ENCODE data around the gene CAPN10. TPM values are rescaled to one million over a fixed set of nuclear protein-coding genes. Genes with fewer than 3 reads are reported as not detected.
A peak's percentile ranks its signal among the peaks of the same experiment; 100 is the strongest.

The CAPN10 gene
- total RNA-seq, 2 experiments from 2014 or later: 52.3 to 53.1 TPM

GRCh38 chr2:240579771-240580614, 6.5 kb upstream of the CAPN10 start:
- H3K9me3 Mint-ChIP-seq: no peaks in the 10 kb centered on the region
- DNase-seq: peak; percentile 88
- ChIA-PET CTCF (interaction anchor here (1.0 to 2.6 kb wide), 10 partner anchors 8 to 76 kb away, joined by 3 to 57 read pairs (median 10); partner anchors contain the start of genes DUSP28 and RNPEPL1), POLR2A (interaction anchor here (0.8 to 2.2 kb wide), 6 partner anchors 11 to 66 kb away, joined by 4 to 65 read pairs (median 12); partner anchors contain the start of gene DUSP28)
- H3K27me3 Mint-ChIP-seq: no peaks in the 10 kb centered on the region
- no peak overlapping the region for H3K4me3 Mint-ChIP-seq
- peaks cover 51% of the 10 kb centered on the region for H3K4me1 Mint-ChIP-seq
- peaks cover 37% of the 10 kb centered on the region for H3K36me3 Mint-ChIP-seq (ENCODE audit: low read depth)
- peak overlapping the region; percentile 79 for H3K27ac Mint-ChIP-seq

GRCh38 chr2:240581811-240582210, 4.7 kb upstream of the CAPN10 start:
- DNase-seq: no peak
- H3K27me3 Mint-ChIP-seq: no peaks in the 10 kb centered on the region
- peaks cover 36% of the 10 kb centered on the region for H3K36me3 Mint-ChIP-seq (ENCODE audit: low read depth)
- H3K9me3 Mint-ChIP-seq: no peaks in the 10 kb centered on the region
- no peak overlapping the region for H3K27ac Mint-ChIP-seq
- CTCF ChIA-PET: interaction anchor here (1.9 kb wide), 1 partner anchor 15 kb away, joined by 11 read pairs; no protein-coding TSS in a partner anchor
- POLR2A ChIA-PET: interaction anchor here (1.8 kb wide), 1 partner anchor 16 kb away, joined by 6 read pairs; no protein-coding TSS in a partner anchor
- peaks cover 61% of the 10 kb centered on the region for H3K4me1 Mint-ChIP-seq
- H3K4me3 Mint-ChIP-seq: no peak overlapping the region

DNA sequence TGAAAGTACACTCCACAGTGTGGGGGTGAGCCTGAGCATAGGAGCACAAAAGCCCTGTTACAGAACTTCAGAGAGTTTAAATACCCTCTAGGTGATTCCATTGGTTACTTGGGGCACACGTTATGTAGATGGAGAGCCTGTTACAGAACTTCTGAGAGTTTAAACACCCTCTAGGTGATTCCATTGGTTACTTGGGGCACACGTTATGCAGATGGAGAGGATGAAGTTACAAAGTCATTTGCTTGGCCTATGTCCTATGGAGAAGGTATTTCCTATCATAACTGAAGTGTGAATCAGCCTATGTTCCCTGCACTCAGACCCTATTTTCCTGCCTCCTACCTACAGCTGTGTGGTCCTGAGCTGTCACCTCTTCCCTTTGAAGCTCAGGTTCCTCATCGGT, 3.8 kb upstream of the CAPN10 start:
- H3K36me3 Mint-ChIP-seq (ENCODE audit: low read depth): peaks cover 35% of the 10 kb centered on the region
- ChIA-PET CTCF (interaction anchor here (1.9 kb wide), 1 partner anchor 16 kb away, joined by 11 read pairs; no protein-coding TSS in a partner anchor), POLR2A (interaction anchor here (0.6 to 1.8 kb wide), 2 partner anchors 14 to 17 kb away, joined by 3 to 6 read pairs; no protein-coding TSS in a partner anchor)
- H3K27me3 Mint-ChIP-seq: no peaks in the 10 kb centered on the region
- DNase-seq: no peak
- peaks cover 67% of the 10 kb centered on the region for H3K4me1 Mint-ChIP-seq
- H3K9me3 Mint-ChIP-seq: no peaks in the 10 kb centered on the region
- H3K27ac Mint-ChIP-seq: no peak overlapping the region
- H3K4me3 Mint-ChIP-seq: no peak overlapping the region

- POLR2A ChIA-PET: interaction anchor here (0.9 to 6.6 kb wide), 3 partner anchors 9 to 22 kb away, joined by 3 to 127 read pairs (median 74); partner anchors contain the start of gene DUSP28
- Mint-ChIP-seq H3K27ac (no peak overlapping the region), H3K36me3 (ENCODE audit: low read depth) (peaks cover 35% of the 10 kb centered on the region), H3K4me1 (peaks cover 70% of the 10 kb centered on the region), H3K4me3 (no peak overlapping the region), H3K9me3 (no peaks in the 10 kb centered on the region), H3K27me3 (no peaks in the 10 kb centered on the region)
- no peak for DNase-seq
- CTCF ChIA-PET: no interaction called here
Observed at GRCh38 chr2:240583774-240584173, 2.8 kb upstream of the CAPN10 start.

- Mint-ChIP-seq H3K9me3 (no peaks in the 10 kb centered on the region), H3K27me3 (no peaks in the 10 kb centered on the region), H3K36me3 (ENCODE audit: low read depth) (peaks cover 34% of the 10 kb centered on the region), H3K27ac (peak overlapping the region; percentile 55), H3K4me3 (peak overlapping the region; percentile 84), H3K4me1 (peaks cover 67% of the 10 kb centered on the region)
- CTCF ChIA-PET: interaction anchor here (5.0 to 7.0 kb wide), 2 partner anchors 19 to 70 kb away, joined by 41 to 98 read pairs; no protein-coding TSS in a partner anchor
- POLR2A ChIA-PET: interaction anchor here (0.9 to 6.6 kb wide), 4 partner anchors 9 to 36 kb away, joined by 3 to 127 read pairs (median 62); partner anchors contain the start of gene DUSP28
- no peak for DNase-seq
Observed at GRCh38 chr2:240584486-240585031, 2.0 kb upstream of the CAPN10 start.

DNA sequence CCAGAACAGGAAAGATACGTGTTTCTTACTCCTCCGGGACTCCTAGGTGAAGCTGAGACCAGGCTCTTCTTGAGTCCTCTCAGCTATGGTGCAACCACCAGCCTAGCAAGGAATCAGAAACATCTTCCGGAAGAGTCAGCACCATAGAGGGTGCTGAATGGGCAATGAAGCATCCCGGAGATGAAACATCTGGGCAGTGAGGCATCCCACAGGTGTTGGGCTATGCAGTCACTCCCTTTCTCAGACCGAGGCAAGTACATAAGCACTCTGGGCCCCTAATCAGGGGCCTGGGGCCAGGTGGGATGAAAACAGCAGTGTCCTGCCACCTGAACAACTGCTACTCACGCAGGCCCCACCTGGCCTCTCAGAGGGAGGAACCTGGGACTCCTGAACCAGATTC, 1.4 kb upstream of the CAPN10 start:
- no peak for DNase-seq
- Mint-ChIP-seq H3K4me3 (peak overlapping the region; percentile 84), H3K36me3 (ENCODE audit: low read depth) (peaks cover 28% of the 10 kb centered on the region), H3K27ac (peak overlapping the region; percentile 55), H3K27me3 (no peaks in the 10 kb centered on the region), H3K4me1 (peaks cover 63% of the 10 kb centered on the region), H3K9me3 (no peaks in the 10 kb centered on the region)
- ChIA-PET CTCF (interaction anchor here (1.6 to 7.0 kb wide), 4 partner anchors 19 to 71 kb away, joined by 5 to 98 read pairs (median 24); no protein-coding TSS in a partner anchor), POLR2A (interaction anchor here (2.0 to 6.6 kb wide), 7 partner anchors 9 to 44 kb away, joined by 5 to 127 read pairs (median 19); partner anchors contain the start of genes DUSP28 and RNPEPL1)

- ChIA-PET CTCF (interaction anchor here (0.6 to 7.0 kb wide), 9 partner anchors 20 to 256 kb away, joined by 3 to 98 read pairs (median 8); partner anchors contain the start of gene DUSP28), POLR2A (interaction anchor here (0.8 to 6.6 kb wide), 14 partner anchors 9 to 1052 kb away, joined by 3 to 127 read pairs (median 8); partner anchors contain the start of genes ATG4B, DUSP28 and RNPEPL1)
- Mint-ChIP-seq H3K9me3 (no peaks in the 10 kb centered on the region), H3K27ac (peak overlapping the region; percentile 75), H3K4me3 (peak overlapping the region; percentile 84), H3K36me3 (ENCODE audit: low read depth) (peaks cover 24% of the 10 kb centered on the region), H3K4me1 (peaks cover 57% of the 10 kb centered on the region), H3K27me3 (no peaks in the 10 kb centered on the region)
- no peak for DNase-seq
Observed at GRCh38 chr2:240585681-240586197, 795 bp upstream of the CAPN10 start.

DNA sequence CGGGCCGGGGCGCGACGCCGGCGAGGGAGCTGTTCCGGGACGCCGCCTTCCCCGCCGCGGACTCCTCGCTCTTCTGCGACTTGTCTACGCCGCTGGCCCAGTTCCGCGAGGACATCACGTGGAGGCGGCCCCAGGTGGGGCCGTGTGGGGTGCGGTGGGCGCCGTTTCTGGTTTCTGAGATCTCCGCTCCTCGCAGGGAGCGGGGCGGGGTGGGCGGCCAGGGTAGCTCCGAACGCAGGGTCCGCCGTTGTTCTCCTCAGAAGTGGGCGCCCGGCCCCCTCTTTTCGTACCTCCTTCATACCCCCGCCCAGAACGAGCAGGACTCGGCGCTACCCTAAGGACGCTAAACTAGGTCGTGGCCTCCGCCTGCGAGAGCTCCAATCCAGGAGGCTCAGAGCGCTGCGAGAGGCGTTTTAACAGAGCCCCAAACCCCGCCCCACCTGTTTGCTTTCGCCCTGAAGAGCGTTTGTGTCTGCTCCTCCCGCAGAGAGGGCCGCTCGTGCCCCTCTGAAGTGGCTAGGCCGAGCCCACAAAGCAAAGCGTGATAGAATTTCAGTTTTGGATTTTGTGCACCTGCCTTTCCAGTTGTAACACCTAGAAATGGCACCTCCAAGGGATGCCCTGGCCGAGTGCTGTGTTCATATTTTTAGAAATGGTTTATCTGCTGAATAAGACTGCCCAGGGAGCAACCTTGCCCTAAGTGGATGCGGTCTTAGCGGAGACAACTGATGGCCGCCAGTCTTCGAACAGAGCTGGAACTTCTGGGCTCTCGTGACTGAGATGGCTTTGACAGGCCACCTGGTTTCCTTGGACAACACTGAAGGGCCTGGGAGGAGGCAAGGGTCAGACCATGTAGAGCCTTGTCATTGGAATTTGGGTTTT, 626 bp downstream of the CAPN10 start:
- Mint-ChIP-seq H3K27me3 (no peaks in the 10 kb centered on the region), H3K9me3 (no peaks in the 10 kb centered on the region), H3K36me3 (ENCODE audit: low read depth) (peaks cover 23% of the 10 kb centered on the region), H3K4me1 (peaks cover 54% of the 10 kb centered on the region), H3K27ac (peak overlapping the region; percentile 89), H3K4me3 (peak overlapping the region; percentile 91)
- ChIA-PET CTCF (interaction anchor here (0.5 to 7.0 kb wide), 16 partner anchors 7 to 253 kb away, joined by 3 to 98 read pairs (median 6); partner anchors contain the start of genes DUSP28 and RNPEPL1), POLR2A (interaction anchor here (0.9 to 6.6 kb wide), 17 partner anchors 11 to 1051 kb away, joined by 3 to 127 read pairs (median 5); partner anchors contain the start of genes ATG4B, DUSP28, RNPEPL1 and STK25)
- peak; percentile 69 for DNase-seq

DNA sequence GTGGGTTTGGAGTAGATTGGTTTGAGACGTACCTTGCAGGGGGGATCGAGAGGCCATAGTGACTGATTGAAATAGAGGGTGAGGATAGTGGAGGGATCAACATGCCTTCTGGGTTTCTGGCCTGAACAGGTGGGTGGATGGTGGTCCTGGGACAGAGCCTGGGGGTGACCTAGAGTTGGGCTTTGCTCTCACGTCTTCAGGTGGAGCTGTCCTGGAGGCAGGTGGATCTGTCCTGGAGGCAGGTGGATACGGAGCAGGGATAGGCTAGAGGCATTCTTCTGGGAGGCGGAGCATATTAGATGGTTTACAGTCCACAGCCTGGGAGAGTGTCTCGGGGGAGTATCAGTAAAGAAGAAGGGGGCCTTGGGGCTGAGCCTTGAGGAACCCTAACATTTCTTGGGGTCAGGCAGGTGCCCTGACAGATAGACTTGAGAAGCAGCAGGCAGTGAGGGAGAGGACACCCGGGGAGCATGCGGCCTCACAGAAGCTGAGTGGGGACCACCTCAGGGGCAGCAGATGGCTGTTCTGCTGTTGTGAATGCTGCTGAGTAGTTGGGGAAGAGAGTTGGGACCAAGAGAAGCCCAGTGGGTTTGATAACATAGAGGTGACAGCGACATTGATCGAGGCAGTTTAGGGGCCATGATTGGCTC, 1.6 kb downstream of the CAPN10 start:
- Mint-ChIP-seq H3K36me3 (ENCODE audit: low read depth) (peaks cover 23% of the 10 kb centered on the region), H3K27ac (peak overlapping the region; percentile 89), H3K4me1 (peaks cover 51% of the 10 kb centered on the region), H3K9me3 (no peaks in the 10 kb centered on the region), H3K27me3 (no peaks in the 10 kb centered on the region), H3K4me3 (peak overlapping the region; percentile 91)
- ChIA-PET CTCF (interaction anchor here (1.0 to 7.0 kb wide), 9 partner anchors 8 to 74 kb away, joined by 3 to 98 read pairs (median 6); no protein-coding TSS in a partner anchor), POLR2A (interaction anchor here (0.9 to 6.6 kb wide), 8 partner anchors 10 to 41 kb away, joined by 3 to 127 read pairs (median 18); partner anchors contain the start of genes DUSP28 and RNPEPL1)
- DNase-seq: no peak

DNA sequence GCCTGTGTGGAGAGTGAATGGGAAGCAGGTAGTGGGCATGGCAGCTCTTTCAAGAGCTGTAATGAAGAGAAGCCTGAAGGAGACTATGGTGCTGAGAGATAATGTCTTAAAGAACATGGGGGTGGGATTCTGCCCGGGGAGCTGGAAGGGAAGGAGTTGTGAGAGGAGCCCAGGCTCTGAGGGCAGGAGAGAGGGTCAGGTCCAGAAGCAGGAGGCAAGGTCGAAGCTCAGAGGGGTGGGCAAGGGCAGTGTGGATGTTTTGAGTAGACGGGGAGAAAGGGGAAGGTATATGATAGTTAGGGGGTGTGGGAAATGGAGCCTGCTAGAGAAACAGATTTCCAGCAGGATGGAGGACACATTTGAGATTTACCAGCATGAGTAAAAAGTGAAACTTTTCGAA, 2.1 kb downstream of the CAPN10 start:
- Mint-ChIP-seq H3K9me3 (no peaks in the 10 kb centered on the region), H3K36me3 (ENCODE audit: low read depth) (peaks cover 23% of the 10 kb centered on the region), H3K4me3 (peak overlapping the region; percentile 91), H3K27ac (peak overlapping the region; percentile 9), H3K4me1 (peaks cover 48% of the 10 kb centered on the region), H3K27me3 (no peaks in the 10 kb centered on the region)
- no peak for DNase-seq
- ChIA-PET POLR2A (interaction anchor here (1.2 to 6.6 kb wide), 7 partner anchors 9 to 40 kb away, joined by 3 to 127 read pairs (median 23); partner anchors contain the start of gene DUSP28), CTCF (interaction anchor here (1.0 to 7.0 kb wide), 6 partner anchors 9 to 74 kb away, joined by 3 to 98 read pairs (median 8); no protein-coding TSS in a partner anchor)

DNA sequence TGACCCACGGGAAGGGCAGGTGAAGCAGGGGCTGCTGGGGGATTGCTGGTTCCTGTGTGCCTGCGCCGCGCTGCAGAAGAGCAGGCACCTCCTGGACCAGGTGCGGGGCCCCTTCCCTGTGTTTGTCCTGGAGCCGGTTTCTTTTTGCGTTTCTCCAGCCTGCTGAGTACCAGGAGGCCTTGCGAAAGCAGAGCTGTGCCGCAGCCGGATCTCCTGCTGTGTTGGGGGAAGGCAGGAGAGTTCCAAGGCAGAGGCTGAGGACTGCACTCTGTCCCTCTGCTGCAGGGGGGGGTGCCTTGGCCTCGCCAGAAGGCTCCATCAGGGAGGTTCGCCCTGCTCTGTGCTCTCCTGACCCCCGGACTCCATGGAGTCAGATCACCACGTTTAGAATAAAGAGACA, 2.8 kb downstream of the CAPN10 start:
- CTCF ChIA-PET: interaction anchor here (1.1 to 7.0 kb wide), 6 partner anchors 10 to 75 kb away, joined by 3 to 98 read pairs (median 8); no protein-coding TSS in a partner anchor
- no peak for DNase-seq
- H3K36me3 Mint-ChIP-seq (ENCODE audit: low read depth): peaks cover 23% of the 10 kb centered on the region
- POLR2A ChIA-PET: interaction anchor here (4.4 to 6.6 kb wide), 2 partner anchors 22 to 24 kb away, joined by 23 to 127 read pairs; no protein-coding TSS in a partner anchor
- peaks cover 43% of the 10 kb centered on the region for H3K4me1 Mint-ChIP-seq
- no peaks in the 10 kb centered on the region for H3K9me3 Mint-ChIP-seq
- no peak overlapping the region for H3K27ac Mint-ChIP-seq
- no peak overlapping the region for H3K4me3 Mint-ChIP-seq
- H3K27me3 Mint-ChIP-seq: no peaks in the 10 kb centered on the region
